CD14-positive monocyte (primary cell): ENCODE data around the gene SIPA1L3. TPM values are rescaled to one million over a fixed set of nuclear protein-coding genes. Genes with fewer than 3 reads are reported as not detected.
A peak's percentile ranks its signal among the peaks of the same experiment; 100 is the strongest.

Experiments
- DNase-seq, 3 donors: peaks; one replicate each; pipeline ENCODE4 v3.0.0-alpha.2; 2011 to 2022
- H2AFZ ChIP-seq: 2 replicates; pipeline ENCODE4 v1.6.0; 2012; ENCODE audit warnings: mild to moderate bottlenecking, low read depth, low read length, inconsistent platforms; ENCODE audit not compliant: insufficient read depth, poor library complexity, severe bottlenecking
- H3K27ac ChIP-seq, 2 donors: 1 replicate in 1 of 2; 2 replicates in 1 of 2; pipeline ENCODE4 v1.5.1; 2012 to 2013; ENCODE audit warnings: low read length in 2 of 2, control low read depth in 1 of 2, inconsistent platforms in 1 of 2, low read depth in 1 of 2, mild to moderate bottlenecking in 1 of 2
- H3K27me3 ChIP-seq, 2 donors: one replicate each; pipeline versions ENCODE4 v1.6.0 to v1.6.1; 2011 to 2013; ENCODE audit warnings: low read length in 2 of 2; ENCODE audit not compliant: control insufficient read depth in 2 of 2, insufficient read depth in 2 of 2
- H3K36me3 ChIP-seq, 2 donors: replicated peaks in 1 of 2; 1 replicate in 1 of 2; 2 replicates in 1 of 2; pipeline versions ENCODE4 v1.5.1 to v1.6.1; 2012 to 2013; ENCODE audit warnings: low read length in 2 of 2, control low read depth in 1 of 2, inconsistent platforms in 1 of 2, mild to moderate bottlenecking in 1 of 2; ENCODE audit not compliant: insufficient read depth in 2 of 2, control insufficient read depth in 1 of 2
- H3K4me1 ChIP-seq, 2 donors: 1 replicate in 1 of 2; 2 replicates in 1 of 2; pipeline versions ENCODE4 v1.5.1 to v1.6.1; 2012 to 2013; ENCODE audit warnings: low read length in 2 of 2, control low read depth in 1 of 2, inconsistent platforms in 1 of 2, mild to moderate bottlenecking in 1 of 2, moderate library complexity in 1 of 2; ENCODE audit not compliant: insufficient read depth in 2 of 2, control insufficient read depth in 1 of 2
- H3K4me2 ChIP-seq: replicated peaks from 2 replicates; pipeline ENCODE3; 2012; ENCODE audit warnings: low read length, moderate library complexity, mild to moderate bottlenecking; ENCODE audit not compliant: poor library complexity, severe bottlenecking; ENCODE audit errors: extremely low read depth
- H3K4me3 ChIP-seq, 3 experiments: fragments of 200-600 bp in 1 of 3; sonication (generic) in 1 of 3; replicated peaks in 1 of 3; 1 replicate in 2 of 3; 2 replicates in 1 of 3; pipeline ENCODE4 v1.5.1; 2011 to 2013; ENCODE audit warnings: low read length in 3 of 3, mild to moderate bottlenecking in 3 of 3, control low read depth in 2 of 3, low read depth in 2 of 3, inconsistent platforms in 1 of 3, moderate library complexity in 1 of 3
- H3K79me2 ChIP-seq: 2 replicates; pipeline ENCODE4 v1.6.0; 2012; ENCODE audit warnings: mild to moderate bottlenecking, control low read depth, inconsistent platforms, low read length, moderate library complexity; ENCODE audit not compliant: insufficient read depth
- H3K9ac ChIP-seq: 2 replicates; pipeline ENCODE4 v1.6.0; 2017; ENCODE audit warnings: low read length, mild to moderate bottlenecking; ENCODE audit not compliant: insufficient read depth, poor library complexity, severe bottlenecking
- H3K9me3 ChIP-seq, 2 donors: replicated peaks in 1 of 2; 1 replicate in 1 of 2; 2 replicates in 1 of 2; pipeline versions ENCODE4 v1.5.1 to v1.6.1; 2012 to 2013; ENCODE audit warnings: low read length in 2 of 2, control low read depth in 1 of 2; ENCODE audit not compliant: control insufficient read depth in 1 of 2, insufficient read depth in 1 of 2
- H4K20me1 ChIP-seq: 2 replicates; pipeline ENCODE4 v1.6.0; 2012; ENCODE audit warnings: mild to moderate bottlenecking, low read length, control low read depth, moderate library complexity; ENCODE audit not compliant: insufficient read depth
- H3K27ac Mint-ChIP-seq, 7 donors: one replicate each; pipeline ENCODE4 v1.8.0; 2020; ENCODE audit warnings: mild to moderate bottlenecking in 7 of 7, mixed read lengths in 7 of 7, moderate library complexity in 6 of 7, inconsistent platforms in 2 of 7
- H3K27me3 Mint-ChIP-seq, 3 donors: one replicate each; pipeline ENCODE4 v1.8.0; 2021 to 2022; ENCODE audit warnings: low read depth in 3 of 3, mild to moderate bottlenecking in 3 of 3, mixed read lengths in 3 of 3, moderate library complexity in 3 of 3, inconsistent platforms in 1 of 3
- H3K36me3 Mint-ChIP-seq, 2 donors: one replicate each; pipeline ENCODE4 v1.8.0; 2020; ENCODE audit warnings: mixed read lengths in 2 of 2, inconsistent platforms in 1 of 2, mild to moderate bottlenecking in 1 of 2
- H3K4me1 Mint-ChIP-seq: one replicate; pipeline ENCODE4 v1.8.0; 2020; ENCODE audit warnings: mild to moderate bottlenecking, mixed read lengths
- H3K4me3 Mint-ChIP-seq, 2 donors: one replicate each; pipeline ENCODE4 v1.8.0; 2020; ENCODE audit warnings: mild to moderate bottlenecking in 2 of 2, mixed read lengths in 2 of 2, moderate library complexity in 1 of 2
- H3K9me3 Mint-ChIP-seq, 7 donors: one replicate each; pipeline ENCODE4 v1.8.0; 2020 to 2022; ENCODE audit warnings: mixed read lengths in 7 of 7, mild to moderate bottlenecking in 6 of 7, moderate library complexity in 6 of 7, inconsistent platforms in 2 of 7
- WGBS: methylation state at CpG from one replicate; pipeline ENCODE4 v1.1.5; 2013; ENCODE audit warnings: missing lambda C conversion rate; ENCODE audit not compliant: insufficient coverage; 5-methylcytosine and 5-hydroxymethylcytosine counted together
- intact Hi-C, 2 donors: fragments of 100-400 bp; cut with micrococcal nuclease; formaldehyde crosslinking; loops; one replicate each; pipeline versions ENCODE4 v1.15.0 to v1.15.1; 2023
- polyA plus RNA-seq, 3 donors: library from polyadenylated mRNA; depleted of rRNA in 1 of 3; unstranded in 2 of 3; stranded (reverse) in 1 of 3; fragments of 300-500 nt in 2 of 3; fragments of >200 nt in 1 of 3; fragmentation: Illumina TruSeq in 2 of 3; gene quantifications; 1 replicate in 2 of 3; 2 replicates in 1 of 3; pipeline ENCODE4 v1.2.3, GENCODE V29; 2012 to 2021
- TF ChIP-seq, protein P1 (sequence below): fragments of 200-600 bp; IDR thresholded peaks from one replicate; pipeline ENCODE4 v1.8.0; 2022; ENCODE audit warnings: antibody characterized with exemption, mild to moderate bottlenecking

SIPA1L3 gene
- polyA plus RNA-seq, 3 donors: 0.55 to 4.5 (median 0.99) TPM

DNA sequence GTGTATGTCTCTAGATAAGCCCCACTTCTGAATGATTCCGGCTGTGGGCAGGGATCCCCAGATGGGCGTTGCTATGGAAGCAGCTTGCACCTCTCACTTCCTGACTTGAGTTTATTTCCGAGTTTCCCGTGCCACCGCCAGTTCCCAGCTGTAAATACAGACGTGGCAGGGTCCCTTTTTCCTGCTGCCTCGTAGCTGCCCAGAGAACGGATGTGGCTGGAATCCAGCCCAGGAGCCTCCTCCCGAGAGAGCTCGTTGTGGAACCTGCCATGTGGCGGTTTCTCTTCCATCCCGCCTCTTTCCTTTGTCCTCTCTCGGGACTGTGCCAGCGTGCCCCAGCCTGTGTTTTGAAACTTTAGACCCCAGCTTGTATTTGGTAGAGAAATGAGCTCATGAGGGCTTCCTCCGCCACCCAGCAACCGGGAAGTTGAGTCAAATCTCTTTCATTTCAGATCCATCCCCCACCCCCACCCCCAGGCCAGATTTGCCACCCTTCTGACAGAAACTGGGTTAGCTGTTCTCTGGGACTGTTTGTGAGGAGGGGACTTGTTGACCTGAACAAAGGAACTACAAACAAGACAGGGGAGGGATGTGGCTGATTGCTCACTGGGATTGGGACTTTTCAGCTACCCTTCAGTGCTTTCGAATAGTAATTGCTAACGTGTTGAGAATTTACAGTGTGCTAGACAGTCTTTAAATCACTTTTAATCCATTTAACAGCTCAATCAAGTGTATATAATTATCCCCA lies 96.6 kb downstream of the SIPA1L3 start:
- Histone ChIP-seq H3K4me1 (peaks cover 22 to 36% of the 10 kb centered on the region in 2 donors), H4K20me1 (peaks cover 16% of the 10 kb centered on the region), H3K36me3 (no peaks in the 10 kb centered on the region), H3K27me3 (no peaks in the 10 kb centered on the region), H3K4me3 (peak overlapping the region; percentile 34 to 77 (median 65)), H3K4me2 (peak overlapping the region; percentile 87), H3K79me2 (no peaks in the 10 kb centered on the region), H3K9me3 (no peaks in the 10 kb centered on the region), H3K27ac (peak overlapping the region; percentile 0 to 70), H2AFZ (peak overlapping the region; percentile 79), H3K9ac (peak overlapping the region; percentile 50)
- Mint-ChIP-seq H3K4me3 (no peak overlapping the region), H3K27ac (no peak overlapping the region), H3K4me1 (peaks cover 17% of the 10 kb centered on the region), H3K9me3 (no peaks in the 10 kb centered on the region), H3K27me3 (peaks cover 0 to 7% (median 3%) of the 10 kb centered on the region in 3 donors), H3K36me3 (peaks cover 0 to 2% of the 10 kb centered on the region in 2 donors)
- TF ChIP-seq, protein P1, sequence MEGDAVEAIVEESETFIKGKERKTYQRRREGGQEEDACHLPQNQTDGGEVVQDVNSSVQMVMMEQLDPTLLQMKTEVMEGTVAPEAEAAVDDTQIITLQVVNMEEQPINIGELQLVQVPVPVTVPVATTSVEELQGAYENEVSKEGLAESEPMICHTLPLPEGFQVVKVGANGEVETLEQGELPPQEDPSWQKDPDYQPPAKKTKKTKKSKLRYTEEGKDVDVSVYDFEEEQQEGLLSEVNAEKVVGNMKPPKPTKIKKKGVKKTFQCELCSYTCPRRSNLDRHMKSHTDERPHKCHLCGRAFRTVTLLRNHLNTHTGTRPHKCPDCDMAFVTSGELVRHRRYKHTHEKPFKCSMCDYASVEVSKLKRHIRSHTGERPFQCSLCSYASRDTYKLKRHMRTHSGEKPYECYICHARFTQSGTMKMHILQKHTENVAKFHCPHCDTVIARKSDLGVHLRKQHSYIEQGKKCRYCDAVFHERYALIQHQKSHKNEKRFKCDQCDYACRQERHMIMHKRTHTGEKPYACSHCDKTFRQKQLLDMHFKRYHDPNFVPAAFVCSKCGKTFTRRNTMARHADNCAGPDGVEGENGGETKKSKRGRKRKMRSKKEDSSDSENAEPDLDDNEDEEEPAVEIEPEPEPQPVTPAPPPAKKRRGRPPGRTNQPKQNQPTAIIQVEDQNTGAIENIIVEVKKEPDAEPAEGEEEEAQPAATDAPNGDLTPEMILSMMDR: no peak
- DNase-seq: peak in 2 of 3 donors; percentile 16 to 28
- 0% methylated on average over 11 of the region's 18 CpGs for WGBS
- intact Hi-C loops: loop anchor here in 1 of 2 donors (5.0 kb wide), 1 partner anchor 44 kb away; no protein-coding TSS in a partner anchor

DNA sequence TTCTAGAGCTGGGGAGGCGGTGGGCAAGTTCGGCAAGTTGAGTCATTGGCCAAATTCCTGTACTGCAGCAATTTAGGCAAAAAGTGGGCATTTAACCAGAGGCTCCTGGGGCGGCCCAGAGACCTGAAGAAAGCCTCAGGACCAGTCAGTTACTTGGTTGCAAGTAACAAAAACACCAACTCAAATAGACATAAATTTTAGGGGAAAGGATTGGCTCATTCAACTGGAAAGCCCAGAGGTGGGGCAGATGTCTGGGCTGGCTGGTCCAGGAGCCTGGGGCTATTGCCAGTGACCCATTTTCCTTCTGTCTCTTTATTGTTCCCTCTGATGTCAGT lies 97.1 kb downstream of the SIPA1L3 start:
- Mint-ChIP-seq H3K4me1 (peaks cover 17% of the 10 kb centered on the region), H3K27me3 (peaks cover 0 to 6% (median 3%) of the 10 kb centered on the region in 3 donors), H3K36me3 (peaks cover 0 to 3% of the 10 kb centered on the region in 2 donors), H3K4me3 (no peak overlapping the region), H3K27ac (no peak overlapping the region), H3K9me3 (no peaks in the 10 kb centered on the region)
- peaks cover 22 to 36% of the 10 kb centered on the region in 2 donors for H3K4me1 ChIP-seq
- H3K27me3 ChIP-seq: no peaks in the 10 kb centered on the region
- H3K79me2 ChIP-seq: no peaks in the 10 kb centered on the region
- intact Hi-C loops: loop anchor here in 1 of 2 donors (5.0 kb wide), 1 partner anchor 43 kb away; no protein-coding TSS in a partner anchor
- H3K36me3 ChIP-seq: no peaks in the 10 kb centered on the region
- H3K27ac ChIP-seq: peak overlapping the region; percentile 0 to 70
- H4K20me1 ChIP-seq: peaks cover 16% of the 10 kb centered on the region
- DNase-seq: no peak
- peak overlapping the region; percentile 34 to 77 (median 65) for H3K4me3 ChIP-seq
- H2AFZ ChIP-seq: peak overlapping the region; percentile 79
- TF ChIP-seq, protein P1: no peak
- H3K9me3 ChIP-seq: no peaks in the 10 kb centered on the region
- peak overlapping the region; percentile 50 for H3K9ac ChIP-seq
- WGBS: 73% methylated on average over 2 of the region's 3 CpGs
- peak overlapping the region; percentile 87 for H3K4me2 ChIP-seq
